HUES6 (cell line): ENCODE measurements around the gene TMEM109.
A peak's percentile ranks its signal among the peaks of the same experiment; 100 is the strongest.

ENCODE experiments used
- H3K27ac ChIP-seq: 2 replicates; pipeline ENCODE4 v1.7.0; 2013; ENCODE audit warnings: low read depth, mild to moderate bottlenecking, low read length, inconsistent platforms
- H3K27me3 ChIP-seq: 2 replicates; pipeline ENCODE4 v1.6.1; 2013; ENCODE audit warnings: low read length; ENCODE audit not compliant: control insufficient read depth, insufficient read depth
- H3K36me3 ChIP-seq: 2 replicates; pipeline ENCODE4 v1.6.1; 2013; ENCODE audit warnings: low read length; ENCODE audit not compliant: control insufficient read depth, insufficient read depth
- H3K4me1 ChIP-seq: 2 replicates; pipeline ENCODE4 v1.6.1; 2013; ENCODE audit warnings: low read length; ENCODE audit not compliant: control insufficient read depth, insufficient read depth
- H3K4me3 ChIP-seq: 2 replicates; pipeline ENCODE4 v1.5.1; 2013; ENCODE audit warnings: low read depth, low read length
- H3K9ac ChIP-seq: one replicate; pipeline ENCODE4 v1.6.1; 2013; ENCODE audit warnings: mild to moderate bottlenecking, low read length
- H3K9me3 ChIP-seq: 2 replicates; pipeline ENCODE4 v1.6.1; 2013; ENCODE audit warnings: low read depth, low read length; ENCODE audit not compliant: control insufficient read depth, insufficient read depth

TMEM109 gene

DNA sequence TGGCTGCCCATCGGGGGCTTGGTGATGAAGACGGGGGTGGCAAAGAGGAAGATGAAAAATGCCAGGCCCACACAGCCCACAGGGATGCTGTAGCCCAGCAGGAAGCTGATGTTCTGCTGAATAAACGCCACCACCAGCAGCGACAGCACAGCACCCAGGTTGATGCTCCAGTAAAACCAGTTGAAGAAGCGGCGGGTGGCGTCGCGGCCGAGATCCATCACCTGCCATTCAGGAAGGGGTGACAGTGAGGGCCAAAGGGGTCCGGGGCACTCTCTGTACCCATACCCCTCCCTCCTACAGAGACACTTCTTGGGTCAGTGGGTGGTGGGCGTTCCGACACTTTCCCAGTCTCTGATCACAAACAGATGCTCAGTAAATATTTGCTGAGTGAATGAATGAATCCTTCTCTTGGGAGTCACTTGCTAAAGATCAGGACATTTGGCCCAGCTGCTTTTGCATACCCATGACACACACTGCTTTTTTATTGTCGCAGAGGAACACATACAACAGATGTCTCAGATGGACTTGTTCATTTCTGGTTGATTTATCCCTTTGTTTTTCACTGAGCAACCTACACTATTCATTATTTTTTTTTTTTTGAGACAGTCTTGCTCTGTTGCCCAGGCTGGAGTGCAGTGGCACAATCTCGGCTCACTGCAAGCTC, 32.8 kb downstream of the TMEM109 start:
- H3K27me3 ChIP-seq = peaks cover 28% of the 10 kb centered on the region
- no peaks in the 10 kb centered on the region for H3K9me3 ChIP-seq
- peaks cover 13% of the 10 kb centered on the region; the same call in 1 of the 2 replicates for H3K4me1 ChIP-seq
- H3K36me3 ChIP-seq = no peaks in the 10 kb centered on the region
- H3K4me3 ChIP-seq = no peak overlapping the region
- H3K9ac ChIP-seq = no peak overlapping the region
- H3K27ac ChIP-seq = no peak overlapping the region

DNA sequence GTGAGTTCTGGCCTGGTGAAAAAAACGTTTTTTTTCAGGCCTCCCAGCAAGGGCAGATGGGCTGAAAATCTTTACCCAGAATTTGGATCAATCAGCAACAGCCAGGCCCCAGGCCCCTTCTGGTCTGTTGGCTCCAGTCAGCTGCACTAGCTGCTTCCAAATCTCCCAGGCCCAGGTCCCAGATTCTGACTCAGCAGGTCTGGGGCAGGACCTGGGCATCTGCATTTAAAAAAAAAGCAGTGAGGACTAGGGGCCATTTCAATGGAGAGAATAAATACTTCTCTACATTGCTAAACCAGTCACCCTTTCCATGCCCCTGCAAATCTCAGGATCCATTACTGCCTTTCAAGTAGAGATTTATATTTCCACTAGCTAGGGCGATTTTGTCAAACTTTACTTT, 33.7 kb downstream of the TMEM109 start:
- Histone ChIP-seq H3K9me3 (no peaks in the 10 kb centered on the region), H3K36me3 (no peaks in the 10 kb centered on the region), H3K9ac (no peak overlapping the region), H3K4me1 (peaks cover 20% of the 10 kb centered on the region), H3K4me3 (no peak overlapping the region), H3K27ac (no peak overlapping the region), H3K27me3 (peaks cover 37% of the 10 kb centered on the region)

DNA sequence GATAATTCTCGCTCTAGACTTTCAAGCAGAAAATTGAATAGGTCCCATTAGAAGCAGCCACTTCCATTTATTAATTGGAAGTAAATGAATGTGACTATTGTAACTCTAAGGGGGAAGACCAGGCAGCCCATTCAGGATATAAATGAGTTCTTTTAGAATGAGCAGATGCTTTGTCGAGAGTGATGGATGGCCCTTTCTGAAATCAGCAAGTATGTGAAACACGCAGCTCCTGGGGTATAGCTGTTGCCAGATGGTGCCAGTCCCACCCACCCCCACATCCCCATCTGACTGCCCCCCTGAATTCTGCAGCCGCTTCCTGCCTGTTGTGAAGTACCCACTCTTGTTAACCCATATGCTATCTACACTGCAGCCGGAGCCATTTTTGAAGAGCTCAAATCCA, 34.3 kb downstream of the TMEM109 start:
- H3K36me3 ChIP-seq = no peaks in the 10 kb centered on the region
- no peak overlapping the region for H3K9ac ChIP-seq
- H3K9me3 ChIP-seq = no peaks in the 10 kb centered on the region
- H3K27me3 ChIP-seq = peaks cover 41% of the 10 kb centered on the region
- H3K4me3 ChIP-seq = no peak overlapping the region
- H3K4me1 ChIP-seq = peaks cover 22% of the 10 kb centered on the region
- no peak overlapping the region for H3K27ac ChIP-seq

DNA sequence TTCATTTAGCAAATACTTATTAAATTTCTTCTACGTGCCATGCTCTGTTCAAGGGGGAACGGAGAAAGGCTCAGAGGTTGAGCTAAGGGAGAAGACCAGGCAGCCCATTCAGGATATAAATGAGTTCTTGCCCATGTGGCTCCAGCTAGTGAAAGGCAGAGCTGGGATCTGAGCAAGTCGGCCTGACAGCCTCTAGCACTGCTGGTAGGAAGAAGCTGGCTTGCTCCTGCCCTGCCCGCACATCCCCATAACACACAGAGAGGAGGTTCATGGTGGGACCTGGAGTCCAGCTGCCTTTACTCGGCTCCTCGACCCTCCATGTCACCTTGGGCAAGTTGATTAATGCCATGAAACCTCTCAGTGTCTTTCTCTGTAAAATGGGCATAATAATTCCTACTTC, 36.1 kb downstream of the TMEM109 start:
- H3K27ac ChIP-seq = no peak overlapping the region
- no peaks in the 10 kb centered on the region for H3K9me3 ChIP-seq
- H3K9ac ChIP-seq = no peak overlapping the region
- peaks cover 45% of the 10 kb centered on the region for H3K27me3 ChIP-seq
- no peaks in the 10 kb centered on the region for H3K36me3 ChIP-seq
- H3K4me3 ChIP-seq = no peak overlapping the region
- peaks cover 22% of the 10 kb centered on the region for H3K4me1 ChIP-seq

DNA sequence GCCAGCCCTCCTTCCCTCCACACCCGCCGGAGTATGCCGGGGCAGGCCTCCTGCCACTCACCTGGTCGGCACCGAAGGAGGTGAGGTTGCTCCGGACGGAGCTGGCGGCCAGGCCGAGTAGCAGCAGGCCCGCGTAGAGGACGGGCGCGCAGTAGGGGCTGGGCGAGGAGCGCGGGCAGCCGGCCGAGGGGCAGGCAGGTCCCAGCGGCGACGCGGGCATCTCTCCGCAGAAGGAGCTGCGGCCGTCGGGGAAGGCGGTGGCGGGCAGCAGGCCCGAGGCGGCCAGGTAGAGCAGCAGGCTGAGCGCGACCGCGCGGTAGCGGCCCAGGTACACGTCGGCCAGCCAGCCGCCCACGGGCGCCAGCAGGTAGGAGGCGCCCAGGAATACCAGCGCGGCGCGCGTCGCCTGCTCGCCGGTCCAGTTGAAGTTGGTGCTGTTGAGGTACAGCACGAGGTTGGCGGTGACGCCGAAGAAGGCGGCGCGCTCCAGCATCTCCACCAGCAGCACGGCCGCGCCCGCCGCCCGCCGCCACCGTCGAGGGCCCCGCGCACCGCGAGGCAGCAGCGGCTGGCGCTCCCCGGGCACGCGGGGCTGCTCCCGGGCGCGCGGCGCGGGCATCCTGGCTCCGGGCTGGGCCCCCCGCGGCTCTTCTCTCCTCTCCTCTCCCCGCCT, 37.1 kb downstream of the TMEM109 start:
- Histone ChIP-seq H3K9ac (no peak overlapping the region), H3K9me3 (no peaks in the 10 kb centered on the region), H3K4me1 (peaks cover 22% of the 10 kb centered on the region), H3K27ac (no peak overlapping the region), H3K36me3 (no peaks in the 10 kb centered on the region), H3K27me3 (peaks cover 41% of the 10 kb centered on the region), H3K4me3 (peak overlapping the region; percentile 70)

DNA sequence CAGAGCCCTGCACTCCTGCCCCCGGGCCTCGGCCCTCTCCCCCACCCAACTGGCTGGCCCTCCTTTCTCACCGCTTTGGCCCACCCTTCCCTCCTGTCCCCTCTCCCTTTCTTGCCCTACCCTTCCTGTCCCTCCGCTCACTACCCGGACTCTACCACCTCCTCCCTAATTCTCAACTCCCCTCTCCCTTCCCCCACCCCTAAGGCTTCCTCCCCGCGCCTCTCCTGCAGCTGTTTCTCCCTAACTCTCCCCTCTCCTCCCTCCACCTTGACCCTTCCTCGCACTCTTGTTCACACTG, 37.6 kb downstream of the TMEM109 start:
- H3K4me3 ChIP-seq = peak overlapping the region; percentile 70
- H3K36me3 ChIP-seq = no peaks in the 10 kb centered on the region
- H3K27me3 ChIP-seq = peaks cover 41% of the 10 kb centered on the region
- H3K4me1 ChIP-seq = peaks cover 22% of the 10 kb centered on the region
- H3K9ac ChIP-seq = peak overlapping the region; percentile 45
- H3K9me3 ChIP-seq = no peaks in the 10 kb centered on the region
- H3K27ac ChIP-seq = no peak overlapping the region

DNA sequence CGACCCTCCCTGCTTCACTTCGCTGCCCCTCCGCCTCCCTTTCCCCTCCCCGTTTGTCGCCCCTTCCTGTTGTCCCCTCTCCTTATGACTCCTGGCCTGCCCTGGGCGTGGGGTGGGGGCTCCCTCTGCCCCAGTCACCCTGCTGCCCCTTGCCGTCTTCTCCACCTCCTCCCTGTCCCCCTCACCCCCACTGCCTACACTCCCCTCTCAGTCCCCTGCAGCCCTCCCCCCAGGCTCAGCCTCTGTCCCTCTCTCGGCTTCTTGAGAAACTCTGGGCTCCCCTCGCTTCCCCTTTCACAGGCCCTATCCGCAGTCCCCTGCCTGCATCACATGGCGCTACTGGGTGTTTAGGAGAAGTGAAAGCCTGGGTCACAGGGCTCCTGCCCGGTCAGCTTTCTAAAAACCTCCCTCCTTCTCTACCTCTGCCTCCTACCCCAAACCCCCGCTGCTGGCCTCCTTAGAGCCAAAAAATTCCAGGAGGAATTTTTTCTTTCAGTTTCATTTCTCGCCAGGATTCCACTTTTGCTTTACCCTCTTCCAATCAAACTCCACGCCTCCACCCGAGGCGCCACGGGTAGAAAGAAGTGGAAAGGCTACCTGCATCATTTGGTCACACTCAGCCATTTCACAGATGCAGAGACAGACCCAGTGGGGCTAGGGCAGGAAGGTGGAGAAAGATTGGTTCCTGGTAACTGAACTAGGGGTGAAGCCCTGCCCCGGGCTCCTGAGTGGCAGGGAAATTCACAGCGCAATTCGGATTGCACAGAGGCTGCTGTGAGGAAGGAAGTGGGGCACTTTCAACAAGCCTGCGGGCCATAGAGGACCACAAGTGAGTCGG, 38.2 kb downstream of the TMEM109 start, which contains the start of gene SLC15A3:
TSS of gene SLC15A3 (minus strand) at position 273 of the 838 bp plus-strand sequence. CDS start 625 bp downstream, outside the sequence.
- H3K27ac ChIP-seq = no peak within 1 kb of the TSS
- H3K4me3 ChIP-seq = peak within 1 kb of the TSS; percentile 70
- H3K36me3 ChIP-seq = no peaks in the 10 kb centered on the region
- H3K9ac ChIP-seq = peak within 1 kb of the TSS; percentile 45
- H3K9me3 ChIP-seq = no peaks in the 10 kb centered on the region
- peaks cover 41% of the 10 kb centered on the region for H3K27me3 ChIP-seq
- peaks cover 22% of the 10 kb centered on the region for H3K4me1 ChIP-seq

DNA sequence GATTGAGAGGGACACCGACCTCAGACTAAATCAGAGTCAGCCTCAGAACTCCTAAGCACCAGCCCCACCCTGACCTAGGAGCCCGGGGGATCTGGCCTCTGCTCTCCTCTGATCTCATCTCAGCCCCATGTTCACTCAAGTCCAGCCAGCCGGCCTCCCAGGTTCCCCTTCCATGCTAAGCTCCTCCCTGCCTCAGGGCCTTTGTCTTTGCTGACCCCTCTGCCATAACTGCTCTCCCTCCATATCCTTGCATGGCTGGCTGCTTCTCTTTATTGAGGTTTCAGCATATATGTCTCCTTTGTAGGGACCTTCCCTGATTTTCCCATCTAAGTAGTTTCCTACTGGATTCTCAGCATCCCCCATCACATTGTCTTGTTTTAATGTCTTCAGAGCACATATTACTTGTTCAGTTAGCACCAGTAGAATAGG, 38.8 kb downstream of the TMEM109 start:
- H3K9ac ChIP-seq = no peak overlapping the region
- no peak overlapping the region for H3K27ac ChIP-seq
- peaks cover 41% of the 10 kb centered on the region for H3K27me3 ChIP-seq
- peaks cover 18% of the 10 kb centered on the region for H3K4me1 ChIP-seq
- H3K4me3 ChIP-seq = peak overlapping the region; percentile 70; the same call in 1 of the 2 replicates
- no peaks in the 10 kb centered on the region for H3K9me3 ChIP-seq
- H3K36me3 ChIP-seq = no peaks in the 10 kb centered on the region

DNA sequence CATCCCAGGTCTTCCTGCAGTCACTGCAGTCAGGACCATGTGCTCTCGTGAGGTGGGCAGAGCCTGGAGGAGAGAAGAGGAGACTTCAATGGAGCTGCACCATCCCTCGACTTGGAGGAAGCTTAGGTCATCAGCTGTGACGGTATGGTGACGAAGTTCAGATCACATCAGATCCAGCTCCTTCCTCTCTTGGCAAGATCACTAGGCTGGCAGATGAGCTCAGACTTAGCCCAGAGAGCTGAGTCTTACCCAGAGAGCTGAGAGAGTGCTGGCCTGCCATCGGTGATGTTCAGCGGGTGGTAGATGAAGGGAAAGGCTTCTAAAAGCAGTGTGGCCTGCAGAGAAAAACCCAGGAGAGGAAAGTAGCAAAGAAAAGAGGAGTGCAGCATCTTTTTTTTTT, 39.8 kb downstream of the TMEM109 start:
- Histone ChIP-seq H3K4me3 (no peak overlapping the region), H3K27me3 (peaks cover 41% of the 10 kb centered on the region), H3K27ac (no peak overlapping the region), H3K9me3 (no peaks in the 10 kb centered on the region), H3K4me1 (peaks cover 14% of the 10 kb centered on the region; the same call in 1 of the 2 replicates), H3K9ac (no peak overlapping the region), H3K36me3 (no peaks in the 10 kb centered on the region)

DNA sequence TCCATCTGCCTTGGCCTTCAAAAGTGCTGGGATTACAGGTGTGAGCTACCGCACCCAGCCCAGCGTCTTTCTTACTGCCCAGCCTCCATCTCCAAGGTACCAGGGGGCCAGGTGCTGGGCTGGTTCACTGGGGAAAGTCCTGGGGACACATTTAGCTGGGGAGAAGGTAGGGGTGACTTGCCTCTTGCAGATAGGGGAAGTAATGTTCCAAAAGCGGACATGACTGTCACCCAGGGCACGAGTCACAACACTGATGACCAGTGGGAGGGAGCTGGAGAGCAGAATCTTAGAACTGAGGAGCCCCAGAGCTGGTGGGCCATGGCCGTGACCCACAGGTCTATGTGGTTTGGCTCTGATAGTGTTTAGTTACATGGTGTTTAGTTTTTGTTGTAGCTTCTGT, 40.5 kb downstream of the TMEM109 start:
- Histone ChIP-seq H3K27ac (no peak overlapping the region), H3K36me3 (no peaks in the 10 kb centered on the region), H3K27me3 (peaks cover 41% of the 10 kb centered on the region), H3K9ac (no peak overlapping the region), H3K4me1 (peaks cover 14% of the 10 kb centered on the region; the same call in 1 of the 2 replicates), H3K4me3 (no peak overlapping the region), H3K9me3 (no peaks in the 10 kb centered on the region)

DNA sequence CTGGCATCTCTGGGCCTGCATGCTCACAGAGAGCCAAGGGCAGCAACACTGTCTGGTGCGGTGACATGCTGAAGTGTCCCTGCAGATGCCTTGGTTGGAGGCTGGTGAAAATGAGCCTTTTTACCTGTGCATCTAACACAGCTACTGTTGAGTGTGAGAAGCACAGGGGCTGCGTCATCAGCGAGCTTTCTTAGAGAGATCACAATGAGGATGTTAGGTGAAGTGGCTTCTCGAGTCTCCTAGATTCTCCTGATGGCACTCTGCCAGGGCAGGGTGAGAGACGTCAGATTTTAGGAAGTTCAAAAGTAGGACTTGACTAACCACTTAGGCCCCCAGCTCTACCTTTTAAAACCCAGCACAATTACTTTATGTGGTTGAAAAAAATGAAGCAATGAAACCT, 41.6 kb downstream of the TMEM109 start:
- Histone ChIP-seq H3K9me3 (no peaks in the 10 kb centered on the region), H3K36me3 (no peaks in the 10 kb centered on the region), H3K4me1 (peaks cover 12% of the 10 kb centered on the region; the same call in 1 of the 2 replicates), H3K9ac (no peak overlapping the region), H3K27me3 (peaks cover 32% of the 10 kb centered on the region), H3K27ac (no peak overlapping the region), H3K4me3 (no peak overlapping the region)
